CD4-positive, alpha-beta T cell (primary cell): Measurements from ENCODE around the gene SHF. TPM values are rescaled to one million over a fixed set of nuclear protein-coding genes. Genes with fewer than 3 reads are reported as not detected.

Source experiments
- ATAC-seq: fragments of 200-7000 bp; cut with Tn5 transposase; one replicate; pipeline ENCODE4 v1.10.0; 2022; ENCODE audit warnings: mild to moderate bottlenecking; ENCODE audit not compliant: poor library complexity
- CTCF ChIA-PET: fragments of 350-600 bp; sonication (Branson Sonifier 250); formaldehyde crosslinking; loops from one replicate; lab custom pipeline; 2021; ENCODE audit warnings: antibody characterized with exemption, inconsistent platforms; lab: Charles Lee
- POLR2A ChIA-PET: fragments of 350-600 bp; sonication (Branson Sonifier 250); formaldehyde crosslinking; loops from one replicate; lab custom pipeline; 2021; ENCODE audit warnings: antibody characterized with exemption, inconsistent platforms; lab: Charles Lee
- DNase-seq, 14 experiments: peaks; one replicate each; pipeline ENCODE4 v3.0.0-alpha.2; 2013 to 2020; ENCODE audit warnings: mixed read lengths in 2 of 14
- H3K27ac ChIP-seq, 2 donors: one replicate each; pipeline versions ENCODE4 v1.5.1 to v1.7.0; 2013; ENCODE audit warnings: low read length in 2 of 2, low read depth in 1 of 2, mild to moderate bottlenecking in 1 of 2
- H3K27me3 ChIP-seq, 2 experiments: 1 replicate in 1 of 2; 2 replicates in 1 of 2; pipeline versions ENCODE4 v1.6.1 to v1.7.0; 2013; ENCODE audit warnings: low read length in 2 of 2, control low read depth in 1 of 2, mild to moderate bottlenecking in 1 of 2, moderate library complexity in 1 of 2; ENCODE audit not compliant: insufficient read depth in 2 of 2, control insufficient read depth in 1 of 2
- H3K36me3 ChIP-seq: one replicate; pipeline ENCODE4 v1.6.1; 2013; ENCODE audit warnings: low read length, control low read depth; ENCODE audit not compliant: insufficient read depth
- H3K4me1 ChIP-seq: one replicate; pipeline ENCODE4 v1.6.1; 2013; ENCODE audit warnings: low read length, control low read depth; ENCODE audit not compliant: insufficient read depth
- H3K4me3 ChIP-seq: one replicate; pipeline ENCODE4 v1.5.1; 2013; ENCODE audit warnings: mild to moderate bottlenecking, low read length, moderate library complexity
- H3K9me3 ChIP-seq, 2 experiments: 1 replicate in 1 of 2; 2 replicates in 1 of 2; pipeline versions ENCODE4 v1.6.1 to v1.7.0; 2013; ENCODE audit warnings: low read length in 2 of 2, mild to moderate bottlenecking in 2 of 2, control low read depth in 1 of 2, moderate library complexity in 1 of 2; ENCODE audit not compliant: control insufficient read depth in 1 of 2, insufficient read depth in 1 of 2
- H3K27ac Mint-ChIP-seq: one replicate; pipeline ENCODE4 v1.8.0; 2020; ENCODE audit warnings: mixed read lengths
- H3K27me3 Mint-ChIP-seq: one replicate; pipeline ENCODE4 v1.8.0; 2021; ENCODE audit warnings: mixed read lengths
- H3K36me3 Mint-ChIP-seq: one replicate; pipeline ENCODE4 v1.8.0; 2021; ENCODE audit warnings: low read depth, mixed read lengths
- H3K4me1 Mint-ChIP-seq: one replicate; pipeline ENCODE4 v1.8.0; 2021; ENCODE audit warnings: low read depth, mixed read lengths
- H3K4me3 Mint-ChIP-seq: one replicate; pipeline ENCODE4 v1.8.0; 2020; ENCODE audit warnings: mild to moderate bottlenecking, mixed read lengths
- H3K9me3 Mint-ChIP-seq: one replicate; pipeline ENCODE4 v1.8.0; 2020; ENCODE audit warnings: mixed read lengths
- intact Hi-C, 2 experiments: fragments of 100-400 bp; cut with DNase I in 1 of 2; cut with micrococcal nuclease in 1 of 2; formaldehyde crosslinking; loops; one replicate each; pipeline versions ENCODE4 v1.15.1 to v1.9.0; 2023 to 2025; cut with DNase I, micrococcal nuclease
- total RNA-seq, 174 experiments: library from RNA in 2 of 174; stranded (reverse) in 2 of 174; gene quantifications; one replicate each; pipeline ENCODE4 v1.2.3 and lab custom pipeline; 2021 to 2026
- TF ChIP-seq, protein P1 (sequence below): fragments of 200-600 bp; IDR thresholded peaks from one replicate; pipeline ENCODE4 v1.8.0; 2022; ENCODE audit warnings: antibody characterized with exemption, mild to moderate bottlenecking

SHF gene
- total RNA-seq, 2 experiments from 2014 or later, result 3.7 to 3.9 TPM

DNA sequence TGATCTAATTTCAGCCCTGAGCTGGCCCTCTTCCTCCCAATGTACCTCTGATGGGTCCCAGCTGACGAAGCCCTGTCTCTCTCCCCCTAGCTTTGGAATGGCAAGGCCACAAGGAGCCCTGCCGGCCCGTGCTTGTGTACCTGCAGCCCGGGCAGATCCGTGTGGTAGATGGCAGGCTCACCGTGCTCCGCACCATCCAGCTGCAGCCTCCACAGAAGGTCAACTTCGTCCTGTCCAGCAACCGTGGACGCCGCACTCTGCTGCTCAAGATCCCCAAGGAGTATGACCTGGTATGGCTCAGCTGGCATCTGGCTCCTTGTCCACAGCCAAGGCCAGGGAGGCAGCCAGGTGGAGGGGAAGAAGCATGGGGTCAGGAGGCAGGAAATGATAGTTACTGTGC lies 43.8 kb downstream of the SHF start:
- H3K4me3 ChIP-seq, result no peak overlapping the region
- no peaks in the 10 kb centered on the region for H3K9me3 Mint-ChIP-seq
- TF ChIP-seq, protein P1, sequence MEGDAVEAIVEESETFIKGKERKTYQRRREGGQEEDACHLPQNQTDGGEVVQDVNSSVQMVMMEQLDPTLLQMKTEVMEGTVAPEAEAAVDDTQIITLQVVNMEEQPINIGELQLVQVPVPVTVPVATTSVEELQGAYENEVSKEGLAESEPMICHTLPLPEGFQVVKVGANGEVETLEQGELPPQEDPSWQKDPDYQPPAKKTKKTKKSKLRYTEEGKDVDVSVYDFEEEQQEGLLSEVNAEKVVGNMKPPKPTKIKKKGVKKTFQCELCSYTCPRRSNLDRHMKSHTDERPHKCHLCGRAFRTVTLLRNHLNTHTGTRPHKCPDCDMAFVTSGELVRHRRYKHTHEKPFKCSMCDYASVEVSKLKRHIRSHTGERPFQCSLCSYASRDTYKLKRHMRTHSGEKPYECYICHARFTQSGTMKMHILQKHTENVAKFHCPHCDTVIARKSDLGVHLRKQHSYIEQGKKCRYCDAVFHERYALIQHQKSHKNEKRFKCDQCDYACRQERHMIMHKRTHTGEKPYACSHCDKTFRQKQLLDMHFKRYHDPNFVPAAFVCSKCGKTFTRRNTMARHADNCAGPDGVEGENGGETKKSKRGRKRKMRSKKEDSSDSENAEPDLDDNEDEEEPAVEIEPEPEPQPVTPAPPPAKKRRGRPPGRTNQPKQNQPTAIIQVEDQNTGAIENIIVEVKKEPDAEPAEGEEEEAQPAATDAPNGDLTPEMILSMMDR, result no peak
- no peak overlapping the region for H3K4me3 Mint-ChIP-seq
- H3K27me3 Mint-ChIP-seq, result no peaks in the 10 kb centered on the region
- intact Hi-C loops, result no loop called here
- no peaks in the 10 kb centered on the region for H3K9me3 ChIP-seq
- ATAC-seq, result no peak
- no peaks in the 10 kb centered on the region for H3K4me1 Mint-ChIP-seq
- no peaks in the 10 kb centered on the region for H3K36me3 Mint-ChIP-seq
- H3K36me3 ChIP-seq, result no peaks in the 10 kb centered on the region
- H3K4me1 ChIP-seq, result no peaks in the 10 kb centered on the region
- H3K27me3 ChIP-seq, result peaks cover 0 to 2% of the 10 kb centered on the region in 2 experiments
- no peak for DNase-seq
- ChIA-PET POLR2A (no interaction called here), CTCF (no interaction called here)
- H3K27ac ChIP-seq, result no peak overlapping the region
- no peak overlapping the region for H3K27ac Mint-ChIP-seq

DNA sequence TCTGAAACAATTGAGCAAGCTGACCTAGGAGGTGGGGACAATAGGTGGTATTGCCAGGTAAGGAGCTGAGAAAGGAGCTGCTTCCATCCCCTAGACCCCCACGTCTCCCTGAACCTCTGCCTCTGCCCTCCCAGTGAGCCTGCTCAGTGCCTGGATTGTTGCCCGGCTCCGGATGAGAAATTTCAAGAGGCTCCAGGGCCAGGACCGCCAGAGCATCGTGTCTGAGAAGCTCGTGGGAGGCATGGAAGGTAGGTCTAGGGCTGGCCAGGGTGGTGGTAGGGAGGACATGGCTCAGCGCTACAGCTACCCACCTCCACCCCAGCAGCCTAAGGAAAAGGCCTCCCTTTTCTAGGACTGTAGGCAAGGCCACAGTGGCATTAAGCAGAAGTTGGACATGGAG lies 44.7 kb downstream of the SHF start:
- Histone ChIP-seq H3K36me3 (no peaks in the 10 kb centered on the region), H3K4me3 (no peak overlapping the region), H3K27me3 (peaks cover 0 to 2% of the 10 kb centered on the region in 2 experiments), H3K9me3 (no peaks in the 10 kb centered on the region), H3K4me1 (no peaks in the 10 kb centered on the region), H3K27ac (no peak overlapping the region)
- intact Hi-C loops, result no loop called here
- no peaks in the 10 kb centered on the region for H3K9me3 Mint-ChIP-seq
- ChIA-PET CTCF (no interaction called here), POLR2A (no interaction called here)
- no peak overlapping the region for H3K4me3 Mint-ChIP-seq
- H3K36me3 Mint-ChIP-seq, result no peaks in the 10 kb centered on the region
- H3K27ac Mint-ChIP-seq, result no peak overlapping the region
- DNase-seq (no peak), ATAC-seq (no peak)
- H3K4me1 Mint-ChIP-seq, result no peaks in the 10 kb centered on the region
- TF ChIP-seq, protein P1, result no peak
- peaks cover 5% of the 10 kb centered on the region for H3K27me3 Mint-ChIP-seq

GRCh38 chr15:45141386-45141785 lies 46.4 kb downstream of the SHF start:
- H3K36me3 Mint-ChIP-seq, result no peaks in the 10 kb centered on the region
- CTCF ChIA-PET, result no interaction called here
- ATAC-seq, result no peak
- no peak overlapping the region for H3K4me3 Mint-ChIP-seq
- TF ChIP-seq, protein P1, result no peak
- Histone ChIP-seq H3K27me3 (peaks cover 6 to 8% of the 10 kb centered on the region in 2 experiments), H3K9me3 (no peaks in the 10 kb centered on the region), H3K4me1 (peaks cover 2% of the 10 kb centered on the region), H3K27ac (no peak overlapping the region), H3K36me3 (no peaks in the 10 kb centered on the region), H3K4me3 (no peak overlapping the region)
- peaks cover 2% of the 10 kb centered on the region for H3K4me1 Mint-ChIP-seq
- no peak overlapping the region for H3K27ac Mint-ChIP-seq
- intact Hi-C loops, result no loop called here
- POLR2A ChIA-PET, result no interaction called here
- DNase-seq, result no peak
- H3K27me3 Mint-ChIP-seq, result peaks cover 10% of the 10 kb centered on the region
- H3K9me3 Mint-ChIP-seq, result no peaks in the 10 kb centered on the region
